Measurements from ENCODE around the gene ARHGAP32.

ARHGAP32 gene

GRCh38 chr11:129102756-129103155 is 89.4 kb downstream of the ARHGAP32 start:
- DNase-seq: no peak

GRCh38 chr11:129102225-129102624 is 89.9 kb downstream of the ARHGAP32 start:
- DNase-seq: no peak

- no peak for DNase-seq
Measured at GRCh38 chr11:129093283-129093682, 98.8 kb downstream of the ARHGAP32 start.

- no peak for DNase-seq
Measured at GRCh38 chr11:129090056-129090455, 102.1 kb downstream of the ARHGAP32 start.

- DNase-seq: no peak
Measured at GRCh38 chr11:129089279-129089678, 102.8 kb downstream of the ARHGAP32 start.

GRCh38 chr11:129086976-129087375 is 105.1 kb downstream of the ARHGAP32 start:
- no peak for DNase-seq

GRCh38 chr11:129077191-129077590 is 114.9 kb downstream of the ARHGAP32 start:
- no peak for DNase-seq

- DNase-seq: no peak
Measured at GRCh38 chr11:129075757-129076156, 116.4 kb downstream of the ARHGAP32 start.

GRCh38 chr11:129067454-129067853 is 124.7 kb downstream of the ARHGAP32 start:
- DNase-seq: no peak

- DNase-seq: no peak
Measured at GRCh38 chr11:129066229-129066628, 125.9 kb downstream of the ARHGAP32 start.

- no peak for DNase-seq
Measured at GRCh38 chr11:129063118-129063517, 129.0 kb downstream of the ARHGAP32 start.

- DNase-seq: no peak
Measured at GRCh38 chr11:129061492-129062230, 130.5 kb downstream of the ARHGAP32 start.

GRCh38 chr11:129056916-129057315 is 135.2 kb downstream of the ARHGAP32 start:
- no peak for DNase-seq

GRCh38 chr11:129055196-129055595 is 136.9 kb downstream of the ARHGAP32 start:
- no peak for DNase-seq

GRCh38 chr11:129048911-129049310 is 143.2 kb downstream of the ARHGAP32 start:
- DNase-seq: no peak

- no peak for DNase-seq
Measured at GRCh38 chr11:129045150-129045549, 147.0 kb downstream of the ARHGAP32 start.

GRCh38 chr11:129042503-129042902 is 149.6 kb downstream of the ARHGAP32 start:
- DNase-seq: no peak

- no peak for DNase-seq
Measured at GRCh38 chr11:129041611-129042018, 150.5 kb downstream of the ARHGAP32 start.

GRCh38 chr11:129040934-129041333 is 151.2 kb downstream of the ARHGAP32 start:
- DNase-seq: no peak

- DNase-seq: no peak
Measured at GRCh38 chr11:129035244-129035643, 156.9 kb downstream of the ARHGAP32 start.

- no peak for DNase-seq
Measured at GRCh38 chr11:129034001-129034400, 158.1 kb downstream of the ARHGAP32 start.

GRCh38 chr11:129023968-129024676 is 168.0 kb downstream of the ARHGAP32 start:
- DNase-seq: no peak

GRCh38 chr11:129021295-129021694 is 170.8 kb downstream of the ARHGAP32 start:
- no peak for DNase-seq

- DNase-seq: no peak
Measured at GRCh38 chr11:129018991-129019390, 173.1 kb downstream of the ARHGAP32 start.
